HG03520 (cell line): ENCODE results near the gene CTNND2.
"Not testable (repeated sequence)": the region's sequence is repeated elsewhere in the genome, so short reads cannot be mapped to it uniquely, and the experiment has no call there.

Experiments used
- ATAC-seq: cut with Tn5 transposase; IDR thresholded peaks from one replicate; pipeline ENCODE4 v1.9.1; 2021; ENCODE audit warnings: mild to moderate bottlenecking, moderate library complexity; ENCODE audit not compliant: unreplicated experiment

The CTNND2 gene

DNA sequence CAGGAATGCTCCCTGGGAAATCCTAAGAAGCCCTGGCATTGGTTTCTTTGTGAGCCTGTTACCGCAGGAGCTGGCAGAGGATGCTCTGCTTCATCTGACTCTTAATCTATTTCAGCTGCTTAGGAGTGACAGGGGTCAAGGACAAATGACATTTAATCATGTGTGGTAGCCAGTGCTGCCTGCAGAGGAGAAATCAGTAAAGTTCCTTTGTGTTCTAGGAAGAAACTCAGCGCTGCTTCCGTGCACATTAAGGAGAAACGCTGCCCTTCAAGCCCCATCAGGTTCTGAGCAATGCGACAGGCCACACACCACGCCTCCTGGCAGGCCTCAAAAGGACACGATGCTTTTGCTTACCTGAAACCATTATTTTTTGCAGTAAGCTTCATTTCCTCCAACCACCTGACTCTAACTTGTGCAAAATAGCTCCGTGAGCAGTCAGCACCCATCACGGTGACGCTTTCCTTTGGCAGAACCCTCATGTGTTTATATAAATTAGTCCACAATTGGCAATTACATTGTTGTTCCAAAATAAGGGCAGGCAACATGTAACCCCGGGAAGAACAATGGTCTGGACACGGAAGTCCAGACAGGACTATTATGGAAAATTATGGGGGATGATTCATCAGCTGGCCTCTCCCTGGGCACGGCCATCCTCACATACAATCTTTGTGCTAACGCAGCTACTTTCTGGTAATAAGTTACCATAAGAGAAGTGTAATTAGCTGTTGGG, 755.3 kb downstream of the CTNND2 start:
- ATAC-seq = no peak

DNA sequence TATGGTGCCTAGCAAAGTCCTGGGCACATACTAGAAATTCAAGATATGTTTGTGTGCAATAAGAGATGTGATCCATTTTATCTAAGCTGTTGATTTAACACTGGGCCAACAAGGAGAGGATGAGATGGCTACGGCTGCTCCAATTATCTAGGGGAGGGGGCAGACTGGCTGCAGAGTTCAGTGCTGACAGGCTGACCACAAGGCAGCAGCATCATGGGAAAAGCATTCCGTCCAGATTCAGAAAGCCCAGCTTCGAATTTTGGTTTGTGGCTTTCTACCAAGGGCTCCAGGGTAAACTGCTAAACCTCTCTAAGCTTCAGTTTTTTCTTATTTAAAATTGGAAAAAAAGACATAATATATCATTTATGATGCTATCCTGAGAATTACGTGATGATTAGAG, 758.1 kb downstream of the CTNND2 start:
- no peak for ATAC-seq

DNA sequence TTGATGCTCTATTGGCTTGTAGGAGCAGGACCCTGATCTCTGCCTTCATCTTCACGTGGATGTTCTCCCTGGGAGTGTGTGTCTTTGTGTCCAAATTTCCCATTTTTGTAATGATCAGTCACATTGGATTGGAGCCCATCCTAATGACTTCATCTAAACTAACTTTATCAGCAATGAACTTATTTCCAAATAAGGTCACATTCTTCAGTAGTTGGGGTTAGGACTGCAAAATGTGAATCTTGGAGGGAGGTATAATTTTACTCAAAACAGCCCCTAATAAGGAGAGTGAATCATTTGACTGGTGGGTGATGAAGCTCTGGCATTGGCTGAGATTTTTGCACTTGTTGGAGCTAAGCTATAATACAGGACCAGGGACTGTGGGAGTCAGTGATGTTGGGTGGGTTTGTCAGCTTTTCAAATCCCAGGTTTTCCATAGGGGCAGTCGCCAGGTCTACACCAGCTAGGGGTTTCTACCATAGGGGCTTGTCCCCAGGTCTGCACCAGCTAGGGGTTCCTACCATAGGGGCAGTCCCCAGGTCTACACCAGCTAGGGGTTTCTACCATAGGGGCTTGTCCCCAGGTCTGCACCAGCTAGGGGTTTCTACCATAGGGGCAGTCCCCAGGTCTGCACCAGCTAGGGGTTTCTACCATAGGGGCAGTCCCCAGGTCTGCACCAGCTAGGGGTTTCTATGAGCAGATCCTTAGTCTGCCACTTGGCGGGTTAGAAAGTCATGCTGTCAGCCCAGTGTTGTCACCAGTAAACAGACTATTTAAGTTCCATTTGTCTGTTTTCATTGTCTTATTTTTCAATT, 760.6 kb downstream of the CTNND2 start:
- no peak for ATAC-seq

DNA sequence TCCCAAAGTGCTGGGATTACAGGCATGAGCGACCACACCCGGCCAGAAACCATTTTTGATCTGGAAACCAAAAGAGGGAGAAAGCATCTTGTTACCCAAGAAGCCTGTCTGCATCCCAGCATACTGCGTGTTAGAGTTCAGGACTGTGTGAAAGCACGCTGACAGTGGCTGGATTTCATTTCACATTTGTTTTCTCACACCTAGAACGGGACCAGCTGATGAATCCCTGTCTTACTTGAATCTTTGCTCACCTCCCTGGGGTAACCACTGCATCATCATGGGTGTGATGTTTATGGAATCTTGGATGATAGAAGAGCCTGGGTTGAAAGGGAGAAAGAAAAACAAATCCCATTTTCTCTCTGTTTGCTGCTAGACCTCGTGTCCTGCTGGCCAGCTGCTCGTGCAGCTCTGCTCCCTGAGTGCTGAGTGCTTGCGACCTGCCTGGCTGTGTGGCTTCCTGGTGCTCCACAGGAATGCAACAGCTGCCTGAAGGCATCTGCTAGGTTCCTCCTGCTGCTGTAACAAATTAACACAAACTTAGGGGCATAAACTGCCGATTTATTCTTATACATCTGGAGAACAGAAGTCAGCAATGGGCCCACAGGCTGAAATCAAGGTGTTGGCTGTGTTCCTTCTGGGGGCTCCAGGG, 764.9 kb downstream of the CTNND2 start:
- ATAC-seq = no peak

DNA sequence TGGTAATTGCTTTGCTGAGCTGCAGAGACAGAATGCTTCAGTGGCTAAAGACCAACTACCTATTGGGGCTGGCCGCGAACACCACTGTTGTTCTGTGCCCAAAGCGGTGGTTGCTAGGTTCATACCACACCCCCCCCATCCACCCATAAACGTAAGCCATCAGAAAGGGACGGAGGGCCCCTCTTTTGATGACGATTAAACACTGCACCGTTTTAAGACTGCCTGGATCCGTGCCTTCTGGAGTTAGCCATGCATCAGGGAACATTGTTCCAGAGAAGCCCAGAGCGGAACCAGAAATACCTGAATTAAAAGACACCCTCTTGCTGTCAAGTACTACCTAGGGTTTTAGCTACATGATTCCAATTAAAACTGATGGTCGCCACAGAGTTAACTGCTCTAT, 774.1 kb downstream of the CTNND2 start:
- ATAC-seq = no peak

DNA sequence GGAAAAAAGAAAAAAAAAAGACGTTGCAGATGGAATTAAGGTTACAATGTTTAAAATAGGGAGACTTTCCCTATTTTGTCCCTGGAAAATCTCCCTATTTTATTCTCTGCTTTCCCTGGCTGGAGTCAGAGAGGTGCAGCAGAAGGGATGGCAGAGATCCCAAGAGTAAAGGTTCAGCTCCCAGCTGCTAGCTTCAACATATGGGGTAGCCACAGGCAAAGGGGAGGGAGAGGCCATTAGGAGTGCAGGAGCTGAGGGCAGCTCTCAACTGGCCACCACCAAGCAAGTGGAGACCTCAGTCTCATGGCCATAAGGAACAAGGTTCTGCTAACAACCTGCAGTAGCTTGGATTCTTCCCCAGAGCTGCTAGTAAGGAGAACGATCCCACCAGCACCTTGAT, 776.2 kb downstream of the CTNND2 start:
- ATAC-seq = no peak

DNA sequence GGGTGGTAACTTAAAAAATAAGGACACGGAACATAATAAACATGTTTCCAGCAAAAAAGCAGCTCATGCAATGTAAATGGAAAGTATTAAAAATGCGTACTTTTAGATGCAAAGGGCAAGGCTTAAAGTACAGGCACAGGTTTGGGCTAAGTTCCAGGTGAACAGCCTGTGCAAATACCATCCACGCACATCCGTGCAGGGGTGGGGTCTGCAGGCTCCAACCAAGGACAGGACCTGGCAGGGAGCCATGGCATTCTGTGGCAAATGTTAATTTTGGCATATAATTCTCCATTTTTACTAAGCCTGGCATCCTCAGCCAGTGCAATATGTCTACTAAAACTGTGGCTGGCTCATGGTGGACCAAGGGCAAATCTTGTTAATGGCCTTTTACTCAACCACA, 777.4 kb downstream of the CTNND2 start:
- no peak for ATAC-seq

DNA sequence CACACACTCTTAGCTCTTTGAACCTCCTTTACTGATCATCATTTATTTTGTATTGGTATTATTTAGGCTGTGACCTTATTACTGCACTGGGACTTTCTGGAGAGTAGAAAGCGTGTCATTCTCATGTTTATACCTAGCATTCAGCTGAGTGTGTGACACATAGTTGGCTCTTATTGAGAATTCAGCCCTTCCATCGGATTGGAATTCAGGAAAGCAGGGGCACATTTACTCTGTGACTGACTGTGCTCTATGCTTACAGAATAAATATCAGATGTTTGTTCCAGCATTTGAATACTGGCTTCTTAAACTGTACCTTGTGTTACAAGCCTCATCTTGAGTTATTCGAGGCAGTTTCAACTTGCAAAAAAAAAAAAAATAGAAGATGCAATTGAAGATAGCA, 782.4 kb downstream of the CTNND2 start:
- ATAC-seq = no peak

DNA sequence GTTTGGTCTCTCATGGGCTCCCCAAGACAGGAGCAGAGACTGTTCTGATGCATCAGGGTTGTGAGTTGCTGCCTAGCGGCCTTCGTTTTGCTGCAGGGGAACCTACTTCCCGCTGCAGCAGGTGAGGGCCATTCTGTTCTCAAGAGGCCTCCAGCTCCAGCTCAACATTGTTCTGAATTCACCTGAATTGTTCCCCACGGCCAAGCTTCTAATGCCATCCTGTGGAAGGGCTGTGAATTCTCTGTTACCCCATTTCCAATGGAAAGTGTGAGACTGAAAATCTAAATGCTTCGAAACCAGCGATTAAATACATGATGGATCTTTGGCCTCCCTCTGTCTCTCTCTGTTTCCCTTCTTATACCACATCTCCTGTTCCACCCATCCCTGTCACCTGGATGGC, 794.1 kb downstream of the CTNND2 start:
- no peak for ATAC-seq

DNA sequence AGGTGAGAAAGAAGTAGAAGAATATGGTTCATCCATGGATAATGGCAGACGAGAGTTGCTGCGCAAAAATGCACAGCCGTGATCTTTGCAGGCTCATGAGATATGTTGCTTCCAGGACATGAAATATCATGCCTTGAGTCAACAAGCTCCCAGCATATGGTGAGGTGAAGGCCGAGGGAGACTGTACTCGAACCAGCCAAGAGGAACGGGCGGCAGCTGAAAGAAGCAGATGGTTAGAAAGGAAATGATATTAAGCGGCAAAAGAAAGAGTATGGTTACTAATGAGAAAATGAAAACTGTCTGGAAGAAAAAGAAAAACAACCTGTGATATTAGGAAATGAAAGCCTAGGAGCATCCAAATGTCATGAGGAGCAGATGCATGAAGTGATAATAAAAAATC, 798.5 kb downstream of the CTNND2 start:
- ATAC-seq = no peak

DNA sequence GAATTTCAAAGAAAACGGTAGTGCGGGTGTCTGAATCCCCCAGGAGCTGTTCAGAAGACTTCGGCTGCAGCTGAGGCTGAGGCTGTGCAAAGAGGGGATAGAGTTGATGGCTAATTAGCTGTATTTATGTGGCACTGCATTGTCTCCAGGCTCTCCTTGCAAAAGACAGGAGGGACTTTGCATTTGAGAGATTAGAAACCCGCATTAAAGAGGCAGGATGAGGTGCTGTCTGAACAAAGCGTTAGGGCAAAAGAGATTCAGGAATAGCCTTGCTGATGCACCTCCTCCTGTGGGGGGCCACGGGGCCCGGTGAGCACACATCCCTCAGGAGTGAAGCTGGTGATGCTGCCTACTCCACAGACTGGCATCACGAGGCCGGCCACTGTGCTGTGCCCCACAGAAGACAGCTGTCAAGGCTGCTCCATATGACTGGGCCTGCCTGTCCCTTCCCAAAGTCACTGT, 799.6 kb downstream of the CTNND2 start:
- ATAC-seq = no peak

DNA sequence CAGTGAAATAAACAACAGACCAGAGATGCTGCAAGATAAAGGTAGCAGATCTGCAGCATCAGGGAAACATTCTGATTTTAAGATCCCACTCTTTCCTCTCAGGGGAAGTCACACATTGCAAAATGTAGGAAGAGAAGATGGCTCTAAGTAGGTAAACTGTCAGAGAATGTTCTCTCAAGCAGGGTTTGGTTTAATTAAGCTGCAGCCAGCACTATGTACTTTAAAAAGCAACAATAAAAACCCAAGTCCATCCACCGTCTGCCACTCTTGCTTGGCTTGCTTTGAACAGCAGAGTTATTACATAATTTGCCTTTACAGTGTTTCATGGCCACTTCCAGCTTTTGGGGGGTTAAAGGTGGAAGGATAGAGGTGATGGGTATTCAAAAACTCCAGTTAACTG, 800.0 kb downstream of the CTNND2 start:
- no peak for ATAC-seq

DNA sequence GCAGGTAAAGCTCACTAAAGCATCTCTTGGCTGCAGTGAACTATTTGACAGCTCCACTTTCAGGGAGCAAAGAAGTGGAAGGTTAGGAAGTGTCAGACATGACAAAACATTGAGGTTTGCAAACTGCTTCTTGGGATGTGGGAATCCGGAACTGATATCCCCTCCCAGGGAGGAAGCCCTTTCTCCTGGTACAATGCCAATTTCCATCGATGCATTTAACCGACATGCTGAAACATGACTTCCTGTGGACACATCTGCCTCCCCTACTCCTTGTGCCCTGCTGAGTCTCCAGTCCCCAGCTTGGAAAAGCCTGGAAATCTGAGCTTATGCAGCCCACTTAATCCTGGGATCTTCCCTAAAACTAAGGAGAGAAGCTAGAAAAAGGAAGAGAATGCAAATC, 820.1 kb downstream of the CTNND2 start:
- ATAC-seq = no peak

DNA sequence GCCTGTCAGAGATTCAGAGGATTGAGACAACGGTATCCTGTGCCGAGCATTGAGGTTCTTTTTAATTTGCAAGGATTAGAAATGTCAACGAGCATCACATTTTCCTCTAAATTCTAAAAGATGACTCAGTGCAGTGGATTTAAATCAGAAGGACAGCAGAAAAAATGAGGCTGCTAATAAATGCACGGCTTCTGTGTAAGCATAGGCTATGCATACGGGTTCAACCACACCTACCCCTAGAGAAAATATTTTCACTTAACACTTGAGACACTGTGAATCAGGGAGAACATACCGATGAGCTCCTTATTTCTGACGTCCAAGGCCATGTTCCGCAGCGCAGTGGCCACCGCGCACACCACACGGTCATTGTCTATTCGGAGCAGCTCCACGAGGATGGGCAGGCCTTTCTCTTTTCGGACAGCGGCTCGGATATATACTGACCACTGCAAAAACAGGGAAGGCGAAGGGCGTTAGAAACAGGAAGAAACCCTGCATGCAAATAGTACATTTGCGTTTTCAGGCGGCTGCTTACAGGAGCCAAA, 821.8 kb downstream of the CTNND2 start:
- no peak for ATAC-seq

DNA sequence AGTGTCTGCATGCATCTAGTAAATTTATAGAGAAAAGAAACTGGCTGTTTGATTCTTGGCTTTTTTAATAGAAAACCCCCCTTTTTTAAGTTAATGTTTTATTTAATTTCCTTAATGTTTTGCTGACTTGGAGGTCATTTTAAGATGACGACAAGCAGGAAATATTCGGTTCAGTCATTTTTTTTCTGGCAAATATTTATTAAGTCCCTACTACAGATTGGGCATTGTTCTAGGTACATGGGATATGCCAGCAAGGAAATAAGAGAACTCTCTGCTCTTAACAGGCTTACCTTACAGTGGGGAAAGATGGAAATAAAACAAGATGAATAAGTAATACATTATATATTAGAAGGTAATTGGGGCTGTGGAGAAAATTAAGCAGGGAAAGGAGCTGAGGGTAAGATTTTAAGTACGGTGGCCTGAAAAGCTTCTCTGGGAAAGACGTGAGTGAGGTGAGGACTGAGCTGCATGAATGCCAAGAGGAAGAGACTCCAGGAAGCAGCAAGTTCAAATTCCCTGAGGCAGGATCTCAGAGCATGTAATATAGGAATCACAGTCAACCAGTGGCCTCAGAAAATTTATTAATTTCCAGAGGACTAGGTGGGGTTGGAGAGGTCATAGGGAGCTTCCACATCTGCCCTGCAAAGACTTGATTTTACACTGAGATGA, 827.2 kb downstream of the CTNND2 start:
- ATAC-seq = no peak

DNA sequence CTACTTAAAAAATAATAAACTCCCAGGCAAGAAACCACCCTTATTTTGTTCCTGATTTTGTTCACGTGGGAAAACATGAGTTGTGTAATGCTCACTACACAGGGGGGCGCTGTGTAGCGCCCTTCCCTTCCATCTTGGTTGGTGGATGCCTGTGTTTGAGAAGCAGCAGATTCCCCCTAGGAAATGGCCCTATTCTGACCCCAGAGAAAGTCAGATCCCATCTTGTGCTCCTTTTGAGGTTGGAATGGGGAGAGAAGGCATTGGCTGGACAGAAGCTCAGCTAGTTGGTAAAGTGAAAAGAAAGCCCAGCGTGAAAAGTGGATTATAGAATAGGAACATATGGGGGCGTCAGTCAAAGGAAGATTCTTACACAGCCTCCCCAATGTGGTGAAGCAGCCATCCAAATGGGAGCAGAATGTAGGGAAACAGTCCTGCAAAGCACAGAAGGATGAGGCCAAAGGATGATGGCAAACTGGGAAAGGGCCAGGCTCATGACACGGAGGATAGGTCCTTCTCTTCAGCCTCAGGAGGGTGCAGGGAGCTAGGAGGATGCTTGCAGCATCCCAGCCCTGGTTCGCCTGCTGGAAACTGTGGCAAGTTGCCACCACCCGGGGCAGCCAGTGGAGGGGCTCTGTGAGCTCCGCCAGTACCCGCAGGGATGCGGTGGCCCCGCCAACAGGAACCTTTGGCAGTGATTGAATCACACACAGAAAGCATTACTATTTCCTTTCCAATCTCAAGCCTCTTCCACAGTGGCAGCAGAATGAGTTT, 829.0 kb downstream of the CTNND2 start:
- ATAC-seq = no peak

DNA sequence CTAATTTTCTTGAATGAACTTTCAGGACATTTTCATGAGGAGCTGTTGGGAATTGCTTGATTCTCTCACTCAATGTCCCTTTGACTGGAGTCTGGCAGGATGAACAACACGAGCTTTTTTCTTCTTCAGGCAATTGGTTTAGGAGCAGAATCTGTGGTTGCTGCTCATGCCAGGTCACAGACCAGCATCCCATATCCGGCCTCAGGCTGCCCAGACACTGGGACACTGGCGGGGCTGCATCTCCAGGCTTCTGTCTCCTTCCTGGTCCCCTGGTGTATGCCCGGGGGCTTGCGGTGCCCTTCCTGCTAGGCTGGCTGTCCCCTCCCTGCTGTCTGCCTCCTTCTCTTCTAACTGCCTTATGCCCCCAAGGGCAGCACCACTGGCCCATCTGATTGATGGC, 831.7 kb downstream of the CTNND2 start:
- no peak for ATAC-seq

DNA sequence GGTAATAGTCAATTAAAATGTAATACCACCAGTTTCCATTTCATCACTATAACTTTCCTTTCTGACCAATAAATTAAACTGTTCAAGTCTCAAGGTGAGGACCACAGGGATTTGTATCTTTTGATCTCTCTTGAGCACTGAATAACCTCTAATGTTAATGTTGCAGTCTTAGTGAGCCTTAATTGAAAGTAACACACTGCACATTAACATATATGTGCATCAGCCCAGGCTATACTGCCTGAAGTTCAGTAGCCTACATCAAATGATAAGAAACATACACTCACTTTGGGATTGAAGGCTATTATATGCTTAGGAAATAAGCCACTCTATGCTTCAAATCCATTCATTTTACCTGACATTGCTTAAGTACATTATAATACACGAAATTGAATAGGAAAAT, 832.2 kb downstream of the CTNND2 start:
- ATAC-seq = no peak

DNA sequence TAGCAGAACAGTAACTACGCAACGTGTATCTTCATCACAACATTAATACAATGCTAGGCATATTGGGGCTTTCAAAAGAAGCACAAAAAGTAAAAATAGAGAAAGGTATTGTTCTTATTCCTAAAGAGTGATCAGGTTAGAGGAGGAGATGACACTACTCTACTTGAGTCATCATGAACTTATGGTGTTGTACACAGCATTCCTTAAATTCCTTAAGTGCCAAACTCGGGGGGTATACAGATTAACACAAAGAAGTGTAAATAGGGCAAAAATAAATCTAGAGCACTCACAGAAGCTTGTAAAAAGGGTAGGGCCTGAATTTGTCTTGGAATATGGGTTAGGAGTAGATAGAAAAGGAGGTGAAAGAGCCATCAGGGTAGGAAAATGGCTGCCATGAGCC, 835.2 kb downstream of the CTNND2 start:
- ATAC-seq = no peak

DNA sequence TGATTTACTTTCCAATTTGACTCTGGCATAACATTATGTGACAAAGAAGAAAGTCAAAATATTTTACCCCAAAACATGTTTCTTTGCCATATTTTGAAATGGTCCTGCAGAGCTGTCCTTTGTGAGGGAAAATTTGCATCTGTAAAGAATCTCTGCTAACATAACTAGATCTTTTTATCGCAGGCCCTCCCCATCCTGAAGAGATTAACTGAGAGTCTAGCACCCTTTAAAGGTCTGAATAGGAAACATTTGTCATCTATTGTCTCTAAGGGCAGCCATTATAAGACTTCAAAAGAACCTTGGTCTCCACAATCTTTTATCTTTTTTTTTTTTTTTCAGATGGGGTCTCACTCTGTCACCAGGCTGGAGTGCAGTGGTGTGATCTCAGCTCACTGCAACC, 838.5 kb downstream of the CTNND2 start:
- not testable (repeated sequence) for ATAC-seq
